HepG2 (cell line): ENCODE results near the gene RIMBP2. TPM values are rescaled to one million over a fixed set of nuclear protein-coding genes. Genes with fewer than 3 reads are reported as not detected.

Source experiments
- ERF ChIP-seq: IDR thresholded peaks from 2 replicates; pipeline ENCODE4 v1.6.1; 2018; ENCODE audit warnings: missing biosample characterization, missing genetic modification reagents
- KDM6A ChIP-seq: IDR thresholded peaks from 2 replicates; pipeline ENCODE4 v1.6.1; 2016; ENCODE audit warnings: low read depth
- RARG ChIP-seq: sonication (generic); formaldehyde crosslinking; IDR thresholded peaks from 2 replicates; pipeline ENCODE4 v1.4.0; 2020; ENCODE audit warnings: low read depth, mild to moderate bottlenecking, missing genetic modification reagents
- THAP11 ChIP-seq: IDR thresholded peaks from 2 replicates; pipeline ENCODE4 v1.6.1; 2016; ENCODE audit warnings: missing biosample characterization, missing genetic modification reagents
- ZNF264 ChIP-seq: sonication (generic); formaldehyde crosslinking; IDR thresholded peaks from 2 replicates; pipeline ENCODE4 v1.4.0; 2020; ENCODE audit warnings: missing genetic modification reagents
- ZNF550 ChIP-seq: sonication (generic); formaldehyde crosslinking; IDR thresholded peaks from 2 replicates; pipeline ENCODE4 v1.4.0; 2020; ENCODE audit warnings: mild to moderate bottlenecking, missing genetic modification reagents, borderline replicate concordance
- ZNF609 ChIP-seq: sonication (generic); formaldehyde crosslinking; IDR thresholded peaks from 2 replicates; pipeline ENCODE4 v1.4.0; 2020; ENCODE audit warnings: mild to moderate bottlenecking, missing genetic modification reagents, borderline replicate concordance
- ZXDC ChIP-seq: sonication (generic); formaldehyde crosslinking; IDR thresholded peaks from 2 replicates; pipeline ENCODE4 v1.5.0; 2020; ENCODE audit warnings: mild to moderate bottlenecking, missing genetic modification reagents
- polyA plus RNA-seq, 8 experiments: library from polyadenylated mRNA; depleted of rRNA in 3 of 8; stranded (reverse) in 7 of 8; unstranded in 1 of 8; fragments of >200 nt; fragmentation: Illumina TruSeq in 4 of 8; extraction: Trizol in 4 of 8; gene quantifications; 2 replicates each; pipeline versions ENCODE4 v1.2.1 to v1.2.3, GENCODE V29; 2011 to 2016; ENCODE audit warnings: low read depth in 4 of 8, missing spikeins in 1 of 8, mixed read lengths in 1 of 8; ENCODE audit not compliant: insufficient read depth in 1 of 8
- total RNA-seq, 5 experiments: library from RNA; depleted of rRNA; stranded (reverse); fragments of >200 nt; fragmentation: Illumina TruSeq; extraction: Trizol; gene quantifications; 2 replicates each; pipeline ENCODE4 v1.2.3, GENCODE V29; 2016; ENCODE audit warnings: low read depth in 1 of 5

RIMBP2 gene
- total and polyA plus RNA-seq, 2 of the 13 experiments (the other 11 are each of a cell fraction or from before 2014, with no cell fraction given): 0.03 TPM; not detected in 1

GRCh38 chr12:130474599-130475269 lies 241.4 kb downstream of the RIMBP2 start (continued):
- TF ChIP-seq ZNF609 (CRISPR knock-in tag): no peak
- TF ChIP-seq THAP11 (CRISPR knock-in tag): no peak
- TF ChIP-seq ZXDC (CRISPR knock-in tag): no peak
- TF ChIP-seq ZNF550 (CRISPR knock-in tag): no peak
- TF ChIP-seq ERF (CRISPR knock-in tag): no peak
- no peak for TF ChIP-seq KDM6A (CRISPR knock-in tag)
- TF ChIP-seq RARG (CRISPR knock-in tag): no peak
- no peak for TF ChIP-seq ZNF264 (CRISPR knock-in tag)
